GM23248 (cell line): ENCODE results near the gene TRAF3. TPM values are rescaled to one million over a fixed set of nuclear protein-coding genes. Genes with fewer than 3 reads are reported as not detected.

Experiments used
- DNase-seq: peaks from one replicate; pipeline ENCODE4 v3.0.0-alpha.2; 2015
- H2AFZ ChIP-seq: fragments of 200-600 bp; sonication (generic); 2 replicates; pipeline ENCODE4 v1.6.1; 2016; ENCODE audit warnings: antibody characterized with exemption
- H3F3A ChIP-seq: fragments of 200-600 bp; sonication (generic); 2 replicates; pipeline ENCODE4 v1.6.1; 2016; ENCODE audit warnings: mild to moderate bottlenecking, antibody characterized with exemption, mixed run types; ENCODE audit not compliant: insufficient read depth
- H3K27ac ChIP-seq: fragments of 200-600 bp; sonication (generic); 2 replicates; pipeline ENCODE4 v1.5.1; 2016; ENCODE audit warnings: mild to moderate bottlenecking
- H3K27me3 ChIP-seq: fragments of 200-600 bp; sonication (generic); replicated peaks from 2 replicates; pipeline ENCODE4 v1.6.1; 2016; ENCODE audit warnings: mild to moderate bottlenecking; ENCODE audit not compliant: insufficient read depth
- H3K36me3 ChIP-seq: fragments of 200-600 bp; sonication (generic); 2 replicates; pipeline ENCODE4 v1.6.1; 2016; ENCODE audit warnings: low read depth, mild to moderate bottlenecking
- H3K4me1 ChIP-seq: fragments of 200-600 bp; sonication (generic); 2 replicates; pipeline ENCODE4 v1.6.1; 2016; ENCODE audit warnings: mild to moderate bottlenecking; ENCODE audit not compliant: insufficient read depth
- H3K4me2 ChIP-seq: fragments of 200-600 bp; sonication (generic); one replicate; pipeline ENCODE4 v1.6.1; 2016; ENCODE audit warnings: mild to moderate bottlenecking; ENCODE audit not compliant: unreplicated experiment
- H3K4me3 ChIP-seq: fragments of 200-600 bp; sonication (generic); 2 replicates; pipeline ENCODE4 v1.5.1; 2016; ENCODE audit warnings: mild to moderate bottlenecking
- H3K79me2 ChIP-seq: fragments of 200-600 bp; sonication (generic); 2 replicates; pipeline ENCODE4 v1.6.1; 2016; ENCODE audit warnings: mild to moderate bottlenecking; ENCODE audit not compliant: insufficient read depth
- H3K9ac ChIP-seq: fragments of 200-600 bp; sonication (generic); 2 replicates; pipeline ENCODE4 v1.6.1; 2016; ENCODE audit warnings: mild to moderate bottlenecking
- H3K9me2 ChIP-seq: fragments of 200-600 bp; sonication (generic); 2 replicates; pipeline ENCODE4 v1.6.1; 2016; ENCODE audit warnings: mixed run types, mild to moderate bottlenecking, moderate library complexity; ENCODE audit not compliant: insufficient read depth
- H3K9me3 ChIP-seq: fragments of 200-600 bp; sonication (generic); one replicate; pipeline ENCODE4 v1.6.1; 2017; ENCODE audit warnings: low read depth
- H4K20me1 ChIP-seq: fragments of 200-600 bp; sonication (generic); 2 replicates; pipeline ENCODE4 v1.6.0; 2016; ENCODE audit not compliant: insufficient read depth
- EZH2 ChIP-seq: fragments of 200-600 bp; sonication (generic); IDR thresholded peaks from 2 replicates; pipeline ENCODE4 v1.6.1; 2018; ENCODE audit warnings: antibody characterized with exemption, mild to moderate bottlenecking; ENCODE audit not compliant: insufficient read depth, poor library complexity, severe bottlenecking
- EZH2phosphoT487 ChIP-seq: fragments of 200-600 bp; sonication (generic); IDR thresholded peaks from 2 replicates; pipeline ENCODE4 v1.6.1; 2018; ENCODE audit warnings: antibody characterized with exemption, moderate library complexity, mild to moderate bottlenecking, low read depth; ENCODE audit not compliant: insufficient read depth
- WGBS, 2 experiments: methylation state at CpG; one replicate each; pipeline ENCODE4 v1.1.6; 2015 to 2017; ENCODE audit warnings: low lambda C conversion rate in 2 of 2, low coverage in 1 of 2; ENCODE audit errors: missing lambda C conversion rate in 2 of 2; 5-methylcytosine and 5-hydroxymethylcytosine counted together
- in situ Hi-C: fragments of 300-500 bp; cut with MboI; formaldehyde crosslinking; loops from 2 replicates; pipeline ENCODE4 v1.15.0; 2020
- polyA plus RNA-seq: library from polyadenylated mRNA; unstranded; fragments of >200 nt; fragmentation: Nextera tagmentation; extraction: Ambion mirVana; gene quantifications from 2 replicates; pipeline ENCODE4 v1.2.1, GENCODE V29; 2016
- total RNA-seq: library from RNA; depleted of rRNA; stranded (reverse); fragments of >200 nt; shearing (Covaris generic); gene quantifications from 2 replicates; pipeline ENCODE4 v1.2.3, GENCODE V29; 2014

The TRAF3 gene
- total and polyA plus RNA-seq, 2 experiments from 2014 or later, result 7.9 to 17.9 TPM

DNA sequence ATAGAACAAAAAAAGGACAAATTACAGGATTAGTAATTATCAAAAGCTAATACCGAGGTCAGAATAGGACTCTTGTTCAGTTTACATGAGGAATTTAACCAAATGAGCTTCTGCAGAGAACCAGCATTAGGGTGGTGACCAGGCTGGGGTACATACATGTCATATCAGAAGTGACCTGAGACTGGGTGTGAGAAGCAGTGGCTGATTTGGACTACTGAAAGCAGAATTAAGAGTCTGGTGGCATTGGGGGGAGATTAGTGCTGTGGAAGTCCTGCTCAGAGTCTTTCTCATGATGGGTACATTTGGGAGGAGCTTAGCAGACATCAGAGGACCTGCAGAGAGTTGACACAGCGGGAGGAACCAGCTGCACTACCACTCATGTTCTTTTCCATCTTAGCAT, 21.7 kb downstream of the TRAF3 start:
- no peaks in the 10 kb centered on the region for H4K20me1 ChIP-seq
- TF ChIP-seq EZH2phosphoT487 (no peak), EZH2 (no peak)
- H3K4me3 ChIP-seq, result no peak overlapping the region
- no peak for DNase-seq
- 100% methylated on average over 2 of the region's 2 CpGs for WGBS, 2 experiments
- peaks cover 83% of the 10 kb centered on the region for H3K79me2 ChIP-seq
- H2AFZ ChIP-seq, result no peak overlapping the region
- H3K9ac ChIP-seq, result no peak overlapping the region
- no peaks in the 10 kb centered on the region for H3K36me3 ChIP-seq
- H3K4me1 ChIP-seq, result peaks cover 29% of the 10 kb centered on the region
- no peaks in the 10 kb centered on the region for H3K9me3 ChIP-seq
- peak overlapping the region; percentile 18 for H3K4me2 ChIP-seq
- peaks cover 35% of the 10 kb centered on the region for H3F3A ChIP-seq
- H3K27me3 ChIP-seq, result no peaks in the 10 kb centered on the region
- peak overlapping the region; percentile 47; the same call in 1 of the 2 replicates for H3K27ac ChIP-seq
- no peaks in the 10 kb centered on the region for H3K9me2 ChIP-seq
- in situ Hi-C loops, result no loop called here

DNA sequence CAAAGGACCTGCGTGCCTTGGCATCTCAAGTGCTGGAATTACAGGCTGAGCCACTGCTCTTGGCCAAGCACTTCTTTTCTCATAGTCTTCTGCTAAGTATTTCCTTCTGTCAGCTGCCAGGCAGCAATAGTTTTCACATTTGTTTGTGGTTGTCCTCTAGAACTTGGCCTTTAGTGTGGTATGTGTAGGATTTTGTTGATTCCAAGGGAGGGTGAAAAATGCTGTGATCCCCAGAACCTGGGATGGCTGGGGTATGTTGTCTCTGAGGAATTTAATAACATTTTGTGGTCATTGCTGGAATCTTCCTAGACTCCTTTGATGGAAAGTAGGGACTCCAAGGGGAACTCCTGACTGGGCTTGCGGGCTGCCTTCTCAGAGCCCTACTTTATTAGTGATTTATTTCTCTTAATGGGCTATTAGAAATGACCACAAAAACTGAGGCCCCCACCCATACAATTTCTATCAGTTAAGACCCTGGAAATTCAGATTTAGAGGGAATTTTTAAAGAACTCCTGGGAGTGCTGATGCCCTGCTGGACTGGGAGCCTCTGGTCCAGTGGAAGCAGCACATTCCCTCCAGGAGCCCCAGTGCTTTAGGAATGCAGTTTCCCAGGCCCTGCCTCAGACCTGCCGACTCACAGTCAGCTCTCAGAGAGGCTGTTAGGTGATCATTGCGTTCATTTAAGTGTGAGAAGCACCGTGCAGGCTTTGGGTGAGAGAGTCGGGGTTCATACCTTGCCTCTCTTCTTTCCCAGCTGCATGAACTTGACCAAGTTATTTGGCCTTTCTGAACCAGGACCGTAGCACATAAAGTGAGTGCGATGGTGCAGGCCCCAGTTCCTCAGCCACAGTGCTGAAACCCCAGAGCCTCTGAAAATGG, 22.7 kb downstream of the TRAF3 start:
- 69 to 72% methylated on average over 8 of the region's 8 CpGs for WGBS, 2 experiments
- in situ Hi-C loops, result no loop called here
- TF ChIP-seq EZH2phosphoT487 (peak; percentile 84; the same call in 1 of the 2 replicates), EZH2 (no peak)
- H4K20me1 ChIP-seq, result no peaks in the 10 kb centered on the region
- H3K36me3 ChIP-seq, result no peaks in the 10 kb centered on the region
- H3K4me3 ChIP-seq, result no peak overlapping the region
- peak; percentile 82 for DNase-seq
- peaks cover 84% of the 10 kb centered on the region for H3K79me2 ChIP-seq
- H3K9ac ChIP-seq, result no peak overlapping the region
- H3K4me1 ChIP-seq, result peaks cover 24% of the 10 kb centered on the region
- no peaks in the 10 kb centered on the region for H3K27me3 ChIP-seq
- H3K9me3 ChIP-seq, result no peaks in the 10 kb centered on the region
- H3K9me2 ChIP-seq, result no peaks in the 10 kb centered on the region
- peak overlapping the region; percentile 47 for H3K27ac ChIP-seq
- H2AFZ ChIP-seq, result no peak overlapping the region
- peak overlapping the region; percentile 18 for H3K4me2 ChIP-seq
- peaks cover 31% of the 10 kb centered on the region for H3F3A ChIP-seq

DNA sequence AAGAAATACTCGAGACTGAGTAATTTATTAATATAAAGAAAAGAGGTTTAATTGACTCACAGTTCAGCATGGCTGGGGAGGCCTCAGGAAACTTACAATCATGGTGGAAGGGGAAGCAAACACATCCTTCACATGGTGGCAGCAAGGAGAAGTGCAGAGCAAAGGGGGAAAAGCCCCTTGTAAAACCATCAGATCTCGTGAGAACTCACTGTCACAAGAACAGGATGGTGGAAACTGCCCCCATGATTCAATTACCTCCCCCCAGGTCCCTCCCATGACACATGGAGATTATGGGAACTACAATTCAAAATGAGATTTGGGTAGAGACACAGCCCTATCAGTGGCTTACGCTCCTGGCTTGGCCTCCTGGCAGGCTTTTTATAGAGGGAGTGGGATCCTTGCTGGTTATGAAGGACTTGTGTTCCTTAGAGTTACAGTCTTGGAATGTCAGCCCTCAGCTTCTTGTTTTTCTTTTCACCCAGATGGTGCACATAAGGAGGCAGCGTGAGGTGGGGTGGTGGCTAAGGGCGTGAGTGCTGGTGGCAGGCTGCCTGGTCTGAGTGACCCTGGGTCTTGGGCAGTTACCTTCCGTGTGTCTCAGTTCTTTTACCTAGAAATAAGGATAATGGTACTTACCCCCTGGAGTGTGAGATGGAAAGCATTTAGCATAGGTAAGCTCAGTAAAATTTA, 25.7 kb downstream of the TRAF3 start:
- H3K36me3 ChIP-seq, result no peaks in the 10 kb centered on the region
- no peak overlapping the region for H3K9ac ChIP-seq
- H3K9me3 ChIP-seq, result no peaks in the 10 kb centered on the region
- H3K27ac ChIP-seq, result no peak overlapping the region
- H3K9me2 ChIP-seq, result no peaks in the 10 kb centered on the region
- no peaks in the 10 kb centered on the region for H3K27me3 ChIP-seq
- no peak for TF ChIP-seq EZH2phosphoT487
- TF ChIP-seq EZH2, result no peak
- no peak overlapping the region for H3K4me2 ChIP-seq
- DNase-seq, result no peak
- no peak overlapping the region for H3K4me3 ChIP-seq
- H3K4me1 ChIP-seq, result peaks cover 11% of the 10 kb centered on the region
- no peak overlapping the region for H2AFZ ChIP-seq
- WGBS, 2 experiments, result 92 to 98% methylated on average over 6 of the region's 6 CpGs
- in situ Hi-C loops, result no loop called here
- peaks cover 18% of the 10 kb centered on the region for H3F3A ChIP-seq
- no peaks in the 10 kb centered on the region for H4K20me1 ChIP-seq
- peaks cover 91% of the 10 kb centered on the region for H3K79me2 ChIP-seq

DNA sequence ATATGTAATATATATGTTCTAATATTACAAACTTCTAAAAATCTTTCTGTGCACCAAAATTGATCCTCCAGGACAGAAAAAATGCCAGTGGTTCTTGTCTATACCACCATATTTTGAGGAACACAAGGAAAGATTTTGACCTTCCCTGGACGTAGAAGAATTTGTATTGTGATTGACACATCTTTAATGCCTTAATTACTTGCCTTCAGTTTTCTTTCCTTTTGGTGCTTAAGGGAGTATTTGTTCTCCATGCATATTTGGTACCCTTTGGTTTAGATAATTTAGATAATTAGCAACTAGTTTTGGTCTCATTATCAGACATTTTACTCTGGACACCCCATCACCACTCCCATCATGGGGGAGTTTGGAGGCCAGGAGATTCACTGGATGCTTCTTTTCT, 27.6 kb downstream of the TRAF3 start:
- no peak overlapping the region for H3K4me3 ChIP-seq

More for the DNA sequence above, 27.6 kb downstream of the TRAF3 start:
- H3K9me2 ChIP-seq, result no peaks in the 10 kb centered on the region
- H4K20me1 ChIP-seq, result no peaks in the 10 kb centered on the region; the same call in 1 of the 2 replicates
- no peak for DNase-seq
- peaks cover 96% of the 10 kb centered on the region for H3K79me2 ChIP-seq
- peaks cover 14% of the 10 kb centered on the region for H3F3A ChIP-seq
- H3K36me3 ChIP-seq, result no peaks in the 10 kb centered on the region
- in situ Hi-C loops, result no loop called here
- H3K4me1 ChIP-seq, result peaks cover 6% of the 10 kb centered on the region
- H3K27ac ChIP-seq, result no peak overlapping the region
- H3K9ac ChIP-seq, result no peak overlapping the region
- no peak overlapping the region for H3K4me2 ChIP-seq
- H3K27me3 ChIP-seq, result no peaks in the 10 kb centered on the region
- WGBS, 2 experiments, result 100% methylated on average over 1 of the region's 1 CpG
- TF ChIP-seq EZH2, result no peak
- H3K9me3 ChIP-seq, result no peaks in the 10 kb centered on the region
- H2AFZ ChIP-seq, result no peak overlapping the region
